DMS153 (cell line): ENCODE measurements around the gene MBOAT2.

Experiments used
- DNase-seq: peaks from one replicate; lab custom pipeline; 2025; lab: John Stamatoyannopoulos, UW

Gene MBOAT2

DNA sequence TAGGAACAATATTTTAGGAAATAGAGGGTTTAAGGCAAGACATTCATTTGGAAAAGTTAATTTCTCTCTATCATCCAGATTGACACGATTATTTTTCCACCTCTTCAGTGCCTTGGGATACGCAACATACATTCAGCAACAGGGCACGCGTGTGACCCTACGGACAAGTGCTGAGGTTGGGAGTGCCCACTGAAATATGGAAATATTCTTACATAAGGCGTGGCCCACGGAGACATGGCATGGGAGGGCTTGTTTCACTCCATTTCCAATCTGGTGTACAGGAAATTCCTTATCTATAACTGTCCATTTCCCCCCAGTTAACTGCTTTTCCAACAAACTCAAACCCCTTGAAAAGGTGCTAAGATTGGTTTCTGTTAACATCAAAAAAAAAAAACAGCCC lies 145.2 kb downstream of the MBOAT2 start:
- DNase-seq, result no peak

DNA sequence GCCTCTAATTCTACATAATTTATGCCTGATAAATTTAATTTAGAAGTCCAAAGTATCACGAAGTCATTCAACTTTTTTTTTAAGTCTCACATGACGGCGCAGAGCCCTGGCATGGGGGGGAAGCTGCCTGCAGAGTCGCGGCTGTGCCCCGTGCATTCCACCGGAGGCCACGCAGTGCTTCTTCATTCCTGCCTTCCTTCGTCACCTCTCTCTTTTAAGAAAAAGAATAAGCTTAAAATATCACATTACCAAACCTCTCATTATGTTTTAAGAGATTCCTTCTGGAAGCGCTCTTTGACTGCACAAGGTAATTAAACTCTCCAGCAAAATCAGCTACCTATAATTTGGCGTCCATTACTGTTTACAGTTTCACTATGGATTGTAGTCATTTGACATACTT lies 145.8 kb downstream of the MBOAT2 start:
- DNase-seq, result no peak

DNA sequence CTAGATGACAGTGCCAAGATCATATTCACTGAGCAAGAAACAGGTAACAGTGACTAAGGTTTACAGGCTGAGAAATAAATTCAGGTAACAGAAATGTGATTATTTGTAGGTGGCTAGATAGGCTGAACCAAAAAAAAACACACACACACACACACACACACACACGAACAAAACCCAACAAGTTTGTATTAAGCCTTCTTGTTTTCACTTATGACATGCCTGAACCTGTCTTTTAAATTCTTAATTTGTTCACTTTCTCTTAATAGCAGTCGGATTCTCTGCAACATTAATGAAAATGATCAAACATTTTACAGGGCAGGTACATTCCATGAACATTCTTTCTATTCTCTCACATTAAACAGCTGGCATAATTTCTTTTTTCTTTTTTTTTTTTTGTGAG lies 147.3 kb downstream of the MBOAT2 start:
- DNase-seq, result no peak

DNA sequence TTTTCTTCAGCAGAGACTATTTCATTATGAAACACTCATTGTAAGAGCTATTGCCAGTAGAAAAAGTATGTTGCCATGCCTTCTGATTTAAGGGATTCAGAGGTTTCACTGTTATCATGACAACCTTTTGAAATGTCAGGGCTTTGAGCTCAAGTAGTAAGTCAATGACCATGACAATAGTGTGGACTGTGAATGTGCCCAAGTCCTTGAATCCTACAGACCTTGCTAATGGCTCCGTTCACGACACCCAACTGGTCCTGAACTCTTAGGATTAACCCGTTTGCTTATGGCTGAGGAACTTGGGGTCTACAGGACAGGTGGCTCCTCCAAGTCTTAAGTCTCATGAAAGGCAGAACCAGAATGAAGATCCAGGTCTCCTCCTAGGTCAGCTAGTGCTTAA lies 148.5 kb downstream of the MBOAT2 start:
- no peak for DNase-seq

DNA sequence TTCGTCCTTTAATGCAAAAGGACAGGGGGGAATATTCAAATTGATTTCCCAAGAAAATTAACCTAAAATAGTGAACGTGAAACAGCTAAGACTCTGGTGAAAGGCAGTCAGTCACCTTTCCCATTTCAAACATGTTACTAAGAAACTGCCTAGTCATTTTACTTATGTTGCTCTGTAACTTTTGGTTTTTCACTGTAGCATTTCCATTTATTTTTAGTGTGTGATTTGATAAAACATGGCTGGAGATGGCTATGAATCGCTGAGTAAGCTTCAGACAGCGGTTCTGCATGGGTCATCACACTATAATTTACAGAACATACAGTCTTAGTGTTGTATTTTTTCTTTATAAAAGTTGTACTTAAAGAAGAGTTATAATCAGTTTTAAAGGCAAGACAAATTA lies 150.1 kb downstream of the MBOAT2 start:
- DNase-seq, result no peak

DNA sequence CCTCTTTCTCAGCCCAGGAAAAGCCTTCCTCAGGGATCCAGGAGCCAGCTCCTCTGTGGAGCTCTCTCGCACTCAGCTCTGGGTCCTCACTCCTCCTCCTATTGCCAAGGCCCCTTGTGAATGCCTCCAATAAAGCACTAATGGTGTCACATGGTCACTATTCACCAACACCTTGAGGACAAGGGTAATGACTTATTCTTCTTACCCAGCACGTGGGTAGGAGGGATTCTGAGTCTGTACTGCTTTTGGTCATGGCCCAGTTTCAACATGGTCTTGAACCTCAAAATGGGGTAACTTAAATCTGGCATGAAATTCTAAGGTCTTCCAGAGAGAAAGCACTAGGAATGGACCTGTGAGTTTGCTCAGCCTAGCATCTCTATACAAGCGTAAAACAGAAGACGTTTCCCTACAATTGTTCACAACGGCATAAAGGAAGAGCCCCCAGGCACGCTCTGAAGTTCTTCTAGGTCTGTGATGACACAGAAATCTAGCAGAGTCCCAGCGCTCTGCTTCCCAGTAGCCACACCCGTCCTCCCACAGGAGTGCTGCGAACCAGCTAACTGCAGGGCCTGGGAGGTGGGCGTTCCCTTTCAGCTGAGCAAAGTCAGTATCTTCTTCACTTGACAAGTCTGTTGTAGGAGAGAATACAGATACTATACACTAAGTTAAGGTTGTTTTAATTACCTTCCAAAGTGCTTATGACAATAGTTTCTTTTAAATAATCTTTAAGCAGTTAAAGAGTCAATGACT lies 151.5 kb downstream of the MBOAT2 start:
- DNase-seq, result no peak

DNA sequence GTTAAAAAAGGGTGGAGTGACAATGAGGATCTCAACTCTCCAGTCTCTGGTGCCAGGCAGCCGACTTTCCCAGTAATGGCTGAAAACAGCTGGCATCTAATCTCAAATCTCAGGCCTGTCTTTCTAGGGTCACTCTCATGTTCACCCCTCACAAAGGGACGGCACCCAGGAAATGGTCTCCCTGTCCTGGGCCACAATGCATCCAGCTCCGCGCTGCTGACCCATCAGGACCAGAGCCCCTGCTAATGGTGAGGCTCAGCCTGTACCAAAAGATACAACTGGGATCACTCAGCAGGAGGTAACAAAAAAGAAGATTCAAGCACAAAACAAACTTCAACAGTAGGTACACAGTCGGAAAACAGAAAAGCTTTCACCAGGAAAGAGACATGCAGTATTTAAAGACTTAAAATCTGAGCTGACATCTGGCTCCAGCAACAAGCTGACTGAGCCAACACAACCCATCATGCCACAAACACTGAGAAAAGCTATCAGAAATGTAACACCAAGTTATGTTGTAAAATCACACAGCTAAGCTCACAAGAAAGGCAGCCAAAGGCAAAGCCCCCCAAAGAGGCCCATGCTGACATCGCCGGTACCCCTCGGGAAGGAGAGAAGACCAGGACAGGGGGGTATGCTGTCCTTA lies 152.5 kb downstream of the MBOAT2 start:
- no peak for DNase-seq

DNA sequence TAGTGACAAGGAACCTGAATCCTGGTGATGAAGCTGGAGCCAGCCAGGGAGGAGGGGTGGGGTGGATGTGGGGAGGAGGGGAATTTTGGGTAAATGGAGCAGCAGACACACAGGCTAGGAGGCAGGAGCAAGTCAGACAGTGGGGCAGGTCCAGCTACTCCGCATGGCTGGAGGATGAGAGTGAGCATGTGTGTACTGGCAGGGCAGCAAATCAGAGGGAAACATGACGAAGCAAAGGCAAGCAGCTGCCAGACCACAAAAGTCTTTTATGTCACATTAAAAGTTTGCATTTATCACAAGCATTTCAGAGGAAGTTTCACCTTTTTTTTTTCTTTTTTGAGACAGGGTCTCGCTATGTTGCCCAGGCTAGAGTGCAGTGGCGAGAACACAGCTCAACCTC lies 154.2 kb downstream of the MBOAT2 start:
- DNase-seq, result no peak

DNA sequence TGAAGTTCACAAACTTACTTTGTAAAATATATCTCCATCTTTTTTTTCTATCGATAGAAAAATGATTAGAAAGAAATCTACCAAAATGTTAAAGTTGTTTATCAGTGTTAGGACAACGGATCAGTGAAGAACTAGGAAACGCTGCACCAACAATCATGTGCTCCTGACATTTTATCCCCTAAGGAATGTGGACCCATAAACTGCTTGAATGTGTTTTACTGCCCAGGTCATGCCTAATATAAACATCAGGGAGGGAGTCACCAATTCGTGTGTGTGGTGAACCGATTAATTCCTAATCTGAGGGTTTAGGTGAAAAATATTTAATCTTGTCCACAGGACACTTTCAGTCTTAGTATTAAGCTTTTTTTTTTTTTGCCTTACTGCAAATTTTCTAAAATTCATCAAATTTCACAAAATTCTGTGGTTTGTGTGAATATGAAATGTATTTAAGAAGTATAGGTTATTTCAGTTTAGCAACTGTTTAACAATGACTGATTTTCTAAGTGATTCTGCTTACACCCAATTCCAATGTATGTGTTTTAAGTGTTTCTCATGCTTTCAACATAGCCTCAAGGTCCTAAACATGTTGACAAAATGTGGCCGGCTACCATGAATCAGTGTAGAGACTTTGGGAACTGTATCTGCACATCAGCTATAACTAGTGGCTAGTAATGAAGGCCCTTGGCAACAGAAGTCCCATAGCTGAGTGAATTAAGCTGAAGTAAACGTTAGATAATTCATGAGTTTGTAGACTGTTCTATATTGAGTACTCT lies 155.0 kb downstream of the MBOAT2 start:
- no peak for DNase-seq

DNA sequence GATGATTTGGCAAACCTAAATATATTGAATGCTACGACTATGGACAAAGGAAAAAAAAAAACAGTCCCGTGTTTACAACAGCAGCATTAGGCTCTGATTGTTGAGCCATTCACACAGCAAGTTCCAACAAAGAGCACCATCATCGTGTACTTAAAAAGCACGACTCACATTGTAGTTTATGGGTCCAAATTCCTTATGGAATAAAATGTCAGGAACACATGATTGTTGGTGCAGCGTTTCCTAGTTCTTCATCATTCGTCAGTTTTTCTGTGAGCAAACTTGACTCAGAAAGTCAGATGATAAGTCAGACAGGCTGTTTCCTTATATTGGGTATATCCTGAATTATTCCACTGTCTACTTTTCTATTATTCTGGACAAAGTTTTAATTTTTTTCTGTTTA lies 156.1 kb downstream of the MBOAT2 start:
- DNase-seq, result no peak

DNA sequence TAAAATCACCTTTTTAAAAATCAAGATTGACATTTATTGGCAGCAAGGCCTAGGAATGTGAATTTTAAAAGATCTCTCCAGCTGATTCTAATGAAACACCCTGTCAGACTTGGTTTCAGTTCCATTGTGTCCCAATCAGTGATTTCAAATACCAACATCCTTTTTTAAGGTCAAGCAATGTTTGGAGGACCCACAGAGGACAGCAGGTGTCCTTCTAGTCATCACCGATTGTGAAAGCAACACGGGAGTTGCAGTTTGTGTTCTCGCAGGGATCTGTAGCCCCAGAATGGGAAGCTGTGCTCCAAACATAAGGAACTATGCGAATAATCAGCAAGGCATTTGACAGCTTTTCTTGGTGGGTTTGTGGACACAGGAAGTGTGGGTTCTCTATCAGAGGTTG lies 161.6 kb downstream of the MBOAT2 start:
- DNase-seq, result no peak

DNA sequence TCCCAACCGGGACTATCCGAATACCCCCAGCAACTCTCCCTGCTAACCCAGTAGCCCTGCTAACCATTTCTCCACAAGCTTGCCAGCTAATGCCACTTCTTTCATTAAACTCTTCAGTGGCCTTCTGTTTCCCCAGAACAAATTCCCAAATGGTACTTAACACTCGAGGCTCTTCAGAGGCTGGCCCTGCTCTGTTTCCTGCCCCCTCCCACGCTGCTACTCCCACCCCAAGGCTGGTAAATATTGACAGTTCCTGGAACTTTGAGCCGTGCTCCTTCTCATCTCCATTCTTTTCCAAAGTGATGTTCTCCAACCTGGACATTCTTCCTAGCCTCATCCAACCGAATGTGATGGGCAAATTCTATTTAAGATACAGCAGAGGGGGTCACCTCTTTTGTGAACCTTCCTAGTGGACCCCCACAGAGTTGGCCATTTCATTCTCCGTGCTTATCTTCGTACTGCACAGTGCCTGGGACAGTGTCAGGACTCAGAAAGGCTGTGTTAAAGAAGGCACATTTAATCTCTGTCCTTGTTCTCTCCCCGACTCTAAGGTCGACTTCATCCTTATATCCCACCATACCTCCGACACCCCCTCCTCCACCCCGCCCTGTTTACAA lies 162.9 kb downstream of the MBOAT2 start:
- no peak for DNase-seq

DNA sequence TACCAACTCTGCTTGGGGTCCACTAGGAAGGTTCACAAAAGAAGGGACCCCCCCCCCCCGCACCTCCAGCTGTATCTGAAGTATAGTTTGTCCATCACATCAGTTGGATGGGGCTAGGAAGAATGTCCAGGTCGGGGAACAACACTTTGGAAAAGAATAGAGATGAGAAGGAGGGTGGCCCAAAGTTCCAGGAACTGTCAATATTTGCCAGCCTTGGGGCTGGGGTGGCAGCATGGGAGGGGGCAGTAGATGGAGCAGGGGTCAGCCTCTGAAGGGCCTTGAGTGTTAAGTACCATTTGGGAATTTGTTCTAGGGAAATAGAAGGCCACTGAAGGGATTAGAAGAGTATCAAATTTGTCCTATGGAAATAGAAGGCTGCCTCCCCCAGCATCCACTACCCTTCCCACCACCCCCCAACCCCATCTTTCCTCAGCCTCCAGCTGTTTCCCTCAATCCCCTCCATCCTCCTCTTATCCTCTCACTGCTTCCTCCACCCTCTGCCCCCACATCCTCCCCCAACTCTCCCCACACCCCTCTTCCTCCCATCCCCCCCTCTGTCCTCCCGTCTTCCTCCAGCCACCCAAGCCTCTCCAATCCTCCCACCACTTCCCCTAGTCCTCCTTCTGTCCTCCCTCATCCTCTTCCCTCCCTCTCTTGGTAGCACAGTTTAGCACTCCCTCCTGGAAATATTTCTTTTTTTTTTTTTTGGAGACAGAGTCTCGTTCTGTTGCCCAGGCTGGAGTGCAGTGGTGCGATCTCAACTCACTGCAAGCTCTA lies 164.1 kb downstream of the MBOAT2 start:
- no peak for DNase-seq

DNA sequence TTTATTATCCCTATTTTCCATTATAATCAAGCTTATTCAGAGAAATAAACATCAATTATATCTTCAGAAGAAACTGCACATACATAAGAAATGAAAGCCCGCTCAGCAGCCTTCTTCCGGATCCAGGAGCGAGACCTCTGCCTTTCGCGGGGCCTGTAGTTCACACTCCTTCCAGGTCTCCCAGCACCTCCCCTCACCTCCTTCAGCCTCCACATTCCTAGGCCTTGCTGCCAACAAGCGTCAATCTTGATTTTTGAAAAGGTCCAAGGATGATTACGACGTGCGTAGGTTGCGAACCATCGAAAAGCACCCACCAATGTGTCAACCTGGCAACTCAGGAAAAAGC lies 165.7 kb downstream of the MBOAT2 start:
- no peak for DNase-seq

DNA sequence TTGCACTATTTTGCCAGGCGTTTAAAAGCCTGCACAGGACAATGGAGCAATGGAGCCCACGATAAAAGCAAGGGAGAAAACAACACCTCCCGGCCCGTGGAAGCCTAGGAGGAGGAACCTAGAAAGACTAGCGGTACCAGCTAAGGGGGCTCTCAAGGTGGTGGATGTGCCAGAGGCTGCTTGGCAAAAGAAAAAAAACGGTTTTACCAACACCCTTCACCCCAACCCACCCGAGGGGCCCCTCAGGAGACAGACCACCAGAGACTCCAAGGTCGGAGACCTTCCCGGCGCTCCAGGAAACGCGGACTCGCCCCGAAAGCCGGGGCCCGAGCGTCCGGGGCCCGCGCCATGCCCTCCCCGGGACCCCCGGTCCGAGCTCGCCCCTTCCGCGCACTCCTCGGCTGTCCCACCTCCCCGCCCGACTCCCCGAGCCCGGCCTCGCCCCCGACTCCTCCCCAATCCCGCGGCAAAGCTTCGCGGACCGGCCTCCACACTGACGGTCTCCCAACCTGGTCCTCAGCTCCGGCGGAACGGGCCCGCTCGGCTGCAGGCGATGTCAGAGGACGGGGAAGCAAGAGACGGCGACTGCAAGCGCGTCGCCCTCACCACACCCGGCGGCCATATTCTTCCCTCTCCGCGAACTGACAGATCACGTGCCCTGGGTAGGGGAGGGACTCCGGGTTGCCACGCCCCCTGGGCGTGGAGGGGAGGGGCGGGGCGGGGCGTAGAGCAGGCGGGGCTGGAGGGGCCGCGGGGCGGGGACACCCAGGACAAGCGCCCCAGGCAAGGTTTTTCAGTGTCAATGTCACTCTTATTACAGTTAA lies 166.3 kb downstream of the MBOAT2 start, which contains the start of gene KIDINS220:
TSS of gene KIDINS220 (minus strand) at position 643 of the 824 bp plus-strand sequence. CDS start 10,520 bp downstream, outside the sequence.
- DNase-seq, result peak; percentile 59

DNA sequence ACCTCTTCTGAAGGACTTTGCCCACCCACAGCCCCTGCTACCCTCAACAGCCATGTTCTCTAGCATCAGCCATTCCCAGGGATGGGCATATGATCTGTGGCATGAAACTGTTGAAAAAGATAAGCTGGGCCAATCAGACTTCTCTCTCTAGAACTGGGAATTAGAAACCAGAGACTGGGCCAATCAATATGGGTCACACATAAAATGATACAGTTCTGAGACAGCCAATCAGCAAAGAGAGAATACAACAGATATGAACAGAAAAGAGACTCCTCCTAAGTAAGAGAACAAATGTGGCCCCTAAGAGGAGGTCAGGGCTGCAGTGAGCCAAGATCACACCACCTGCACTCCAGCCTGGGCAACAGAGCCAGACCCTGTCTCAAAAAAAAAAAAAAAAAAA lies 168.2 kb downstream of the MBOAT2 start:
- DNase-seq, result no peak

DNA sequence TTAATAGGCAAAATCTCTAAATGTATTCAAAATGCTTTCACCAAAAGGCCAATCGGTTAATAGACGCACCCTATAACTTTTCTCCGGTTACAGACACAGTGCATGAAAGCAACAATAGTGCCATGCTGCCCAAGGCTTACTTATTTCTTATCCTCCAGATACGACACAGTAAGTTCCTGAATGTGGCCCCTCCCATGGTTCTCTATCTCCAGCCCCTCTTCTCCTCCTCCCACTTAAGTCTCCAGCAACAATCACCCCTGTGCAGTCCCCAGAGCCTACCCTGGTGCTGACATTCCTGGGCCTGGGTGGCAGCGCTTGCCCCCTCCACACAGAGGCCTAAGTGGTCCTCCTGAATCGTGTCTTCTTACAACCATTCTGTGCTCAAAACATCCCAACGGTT lies 169.6 kb downstream of the MBOAT2 start:
- no peak for DNase-seq

DNA sequence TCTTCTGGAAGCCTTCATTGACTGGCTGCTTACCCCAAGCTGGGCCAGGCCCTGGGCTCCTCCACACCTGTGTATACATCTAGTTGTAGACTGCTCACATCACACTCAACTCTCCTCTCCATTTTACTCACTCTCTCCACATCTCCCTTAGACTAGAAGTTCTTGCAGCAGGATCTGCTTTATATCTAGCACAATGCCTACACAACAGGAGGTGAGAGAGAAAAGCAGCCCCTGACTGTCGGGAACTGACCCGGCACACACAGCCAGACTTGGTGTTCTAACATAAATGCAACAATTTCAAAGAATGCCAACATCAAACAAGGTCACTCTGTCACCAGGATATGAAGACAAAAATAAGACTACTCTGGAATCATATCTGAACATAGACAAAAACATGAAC lies 172.0 kb downstream of the MBOAT2 start:
- DNase-seq, result no peak

DNA sequence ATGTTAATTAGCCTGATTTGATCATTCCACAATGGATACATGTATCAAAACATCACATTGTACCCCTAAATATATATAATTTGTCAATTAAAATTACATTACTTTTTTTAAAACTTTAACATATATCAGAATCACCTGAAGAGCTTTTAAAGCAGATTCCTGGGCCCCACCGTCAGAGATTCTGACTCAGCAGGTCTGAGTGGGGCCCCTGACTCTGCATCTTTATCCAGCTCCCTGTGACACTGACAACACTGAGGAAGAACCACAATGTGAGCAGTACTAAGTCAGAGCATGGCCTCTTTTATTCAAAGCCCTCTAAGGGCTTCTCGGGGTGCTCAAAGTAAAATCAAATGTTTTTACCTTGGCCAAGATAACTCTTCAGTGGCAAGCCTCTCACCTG lies 175.8 kb downstream of the MBOAT2 start:
- no peak for DNase-seq

DNA sequence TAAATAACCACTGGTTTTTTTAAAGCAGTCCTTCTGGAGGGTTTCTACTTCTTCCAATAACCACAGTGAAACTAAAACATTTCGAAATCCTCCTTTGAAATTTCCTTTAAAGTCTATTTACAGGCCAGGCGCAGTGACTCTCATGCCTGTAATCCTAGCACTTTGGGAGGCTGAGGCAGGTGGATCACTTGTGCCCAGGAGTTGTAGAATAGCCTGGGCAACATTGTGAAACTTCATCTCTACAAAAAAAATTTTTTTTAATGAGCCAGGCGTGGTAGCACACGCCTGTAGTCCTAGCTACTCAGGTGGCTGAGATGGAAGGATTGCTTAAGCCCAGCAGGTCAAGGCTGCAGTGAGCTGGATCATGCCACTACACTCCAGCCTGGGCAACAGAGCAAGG lies 181.3 kb downstream of the MBOAT2 start:
- no peak for DNase-seq
